NCI-H128 (cell line): ENCODE data around the gene DNMBP.
"Not testable (repeated sequence)": the region's sequence is repeated elsewhere in the genome, so short reads cannot be mapped to it uniquely, and the experiment has no call there.

Experiments
- DNase-seq: peaks from one replicate; lab custom pipeline; 2025; ENCODE audit not compliant: unreplicated experiment; lab: John Stamatoyannopoulos, UW

The DNMBP gene

GRCh38 chr10:99985637-99986036 lies 24.1 kb downstream of the DNMBP start:
- not testable (repeated sequence) for DNase-seq

- DNase-seq: no peak
These were observed 25.3 kb downstream of the DNMBP start for GRCh38 chr10:99984211-99985034.

GRCh38 chr10:99983280-99983988 lies 26.3 kb downstream of the DNMBP start:
- DNase-seq: no peak

- DNase-seq: no peak
These were observed 27.0 kb downstream of the DNMBP start for GRCh38 chr10:99982728-99983127.

GRCh38 chr10:99981581-99982199 lies 28.1 kb downstream of the DNMBP start:
- DNase-seq: peak; percentile 5

GRCh38 chr10:99979066-99979685 lies 30.6 kb downstream of the DNMBP start:
- DNase-seq: no peak

GRCh38 chr10:99977916-99978315 lies 31.8 kb downstream of the DNMBP start:
- no peak for DNase-seq

- DNase-seq: no peak
These were observed 32.7 kb downstream of the DNMBP start for GRCh38 chr10:99976886-99977665.

- no peak for DNase-seq
These were observed 33.6 kb downstream of the DNMBP start for GRCh38 chr10:99975942-99976809.

- no peak for DNase-seq
These were observed 34.5 kb downstream of the DNMBP start for GRCh38 chr10:99975106-99975829.

- DNase-seq: no peak
These were observed 36.6 kb downstream of the DNMBP start for GRCh38 chr10:99973190-99973589.

- no peak for DNase-seq
These were observed 41.8 kb downstream of the DNMBP start for GRCh38 chr10:99967961-99968360.

- DNase-seq: no peak
These were observed 43.4 kb downstream of the DNMBP start for GRCh38 chr10:99966306-99966705.

- DNase-seq: no peak
These were observed 44.0 kb downstream of the DNMBP start for GRCh38 chr10:99965700-99966099.

- no peak for DNase-seq
These were observed 45.0 kb downstream of the DNMBP start for GRCh38 chr10:99964791-99965190.

GRCh38 chr10:99963467-99964165 lies 46.1 kb downstream of the DNMBP start:
- DNase-seq: not testable (repeated sequence)

- no peak for DNase-seq
These were observed 50.9 kb downstream of the DNMBP start for GRCh38 chr10:99958806-99959205.

- no peak for DNase-seq
These were observed 51.4 kb downstream of the DNMBP start for GRCh38 chr10:99958302-99958701.
